ENCODE measurements around the gene ASIC4.

ASIC4 gene

DNA sequence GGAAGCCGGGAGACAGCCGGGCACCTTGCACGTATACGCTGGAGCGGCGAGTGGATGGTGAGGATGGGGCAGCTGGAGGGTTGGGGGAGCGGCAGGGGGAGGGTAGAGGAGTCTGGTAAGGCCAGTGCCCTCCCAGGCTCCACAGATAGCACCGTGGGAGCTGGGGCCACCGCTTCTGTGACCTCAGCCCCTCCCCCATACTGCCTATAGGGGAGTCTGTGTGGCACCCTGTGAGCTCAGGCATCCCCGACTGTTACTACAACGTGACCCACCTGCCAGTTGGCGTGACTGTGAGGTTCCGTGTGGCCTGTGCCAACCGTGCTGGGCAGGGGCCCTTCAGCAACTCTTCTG lies 25.5 kb upstream of the ASIC4 start:
- TF ChIP-seq, protein P1, sequence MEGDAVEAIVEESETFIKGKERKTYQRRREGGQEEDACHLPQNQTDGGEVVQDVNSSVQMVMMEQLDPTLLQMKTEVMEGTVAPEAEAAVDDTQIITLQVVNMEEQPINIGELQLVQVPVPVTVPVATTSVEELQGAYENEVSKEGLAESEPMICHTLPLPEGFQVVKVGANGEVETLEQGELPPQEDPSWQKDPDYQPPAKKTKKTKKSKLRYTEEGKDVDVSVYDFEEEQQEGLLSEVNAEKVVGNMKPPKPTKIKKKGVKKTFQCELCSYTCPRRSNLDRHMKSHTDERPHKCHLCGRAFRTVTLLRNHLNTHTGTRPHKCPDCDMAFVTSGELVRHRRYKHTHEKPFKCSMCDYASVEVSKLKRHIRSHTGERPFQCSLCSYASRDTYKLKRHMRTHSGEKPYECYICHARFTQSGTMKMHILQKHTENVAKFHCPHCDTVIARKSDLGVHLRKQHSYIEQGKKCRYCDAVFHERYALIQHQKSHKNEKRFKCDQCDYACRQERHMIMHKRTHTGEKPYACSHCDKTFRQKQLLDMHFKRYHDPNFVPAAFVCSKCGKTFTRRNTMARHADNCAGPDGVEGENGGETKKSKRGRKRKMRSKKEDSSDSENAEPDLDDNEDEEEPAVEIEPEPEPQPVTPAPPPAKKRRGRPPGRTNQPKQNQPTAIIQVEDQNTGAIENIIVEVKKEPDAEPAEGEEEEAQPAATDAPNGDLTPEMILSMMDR (conservative IDR thresholded peaks at IDR 0.05; ENCODE audit: low read depth, low read length), result no peak
- no peak overlapping the region for H3K4me3 ChIP-seq (ENCODE audit: low read length)
- DNase-seq (ENCODE audit: low read depth), result no peak

DNA sequence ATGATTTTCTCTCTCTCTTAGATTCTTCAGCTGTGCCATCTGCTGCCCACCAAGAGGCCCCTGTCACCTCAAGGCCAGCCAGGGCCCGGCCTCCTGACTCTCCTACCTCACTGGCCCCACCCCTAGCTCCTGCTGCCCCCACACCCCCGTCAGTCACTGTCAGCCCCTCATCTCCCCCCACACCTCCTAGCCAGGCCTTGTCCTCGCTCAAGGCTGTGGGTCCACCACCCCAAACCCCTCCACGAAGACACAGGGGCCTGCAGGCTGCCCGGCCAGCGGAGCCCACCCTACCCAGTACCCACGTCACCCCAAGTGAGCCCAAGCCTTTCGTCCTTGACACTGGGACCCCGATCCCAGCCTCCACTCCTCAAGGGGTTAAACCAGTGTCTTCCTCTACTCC lies 25.0 kb upstream of the ASIC4 start:
- H3K4me3 ChIP-seq (ENCODE audit: low read length), result no peak overlapping the region
- no peak for DNase-seq (ENCODE audit: low read depth)
- TF ChIP-seq, protein P1 (conservative IDR thresholded peaks at IDR 0.05; ENCODE audit: low read depth, low read length), result no peak

DNA sequence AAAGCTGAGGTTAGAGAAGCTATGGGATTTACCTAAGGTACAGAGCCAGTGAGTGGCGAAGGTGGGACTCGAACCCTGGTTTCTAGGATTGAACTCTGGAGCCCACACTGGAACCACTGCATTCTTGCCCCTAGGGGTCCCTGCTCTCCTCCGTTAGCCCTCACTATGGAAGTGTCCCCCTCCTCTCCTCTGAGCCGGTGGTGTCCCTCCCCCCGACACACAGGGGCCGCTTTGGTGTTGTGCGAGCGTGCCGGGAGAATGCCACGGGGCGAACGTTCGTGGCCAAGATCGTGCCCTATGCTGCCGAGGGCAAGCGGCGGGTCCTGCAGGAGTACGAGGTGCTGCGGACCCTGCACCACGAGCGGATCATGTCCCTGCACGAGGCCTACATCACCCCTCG lies 24.1 kb upstream of the ASIC4 start:
- DNase-seq (ENCODE audit: low read depth), result no peak
- TF ChIP-seq, protein P1 (conservative IDR thresholded peaks at IDR 0.05; ENCODE audit: low read depth, low read length), result no peak
- H3K4me3 ChIP-seq (ENCODE audit: low read length), result no peak overlapping the region

DNA sequence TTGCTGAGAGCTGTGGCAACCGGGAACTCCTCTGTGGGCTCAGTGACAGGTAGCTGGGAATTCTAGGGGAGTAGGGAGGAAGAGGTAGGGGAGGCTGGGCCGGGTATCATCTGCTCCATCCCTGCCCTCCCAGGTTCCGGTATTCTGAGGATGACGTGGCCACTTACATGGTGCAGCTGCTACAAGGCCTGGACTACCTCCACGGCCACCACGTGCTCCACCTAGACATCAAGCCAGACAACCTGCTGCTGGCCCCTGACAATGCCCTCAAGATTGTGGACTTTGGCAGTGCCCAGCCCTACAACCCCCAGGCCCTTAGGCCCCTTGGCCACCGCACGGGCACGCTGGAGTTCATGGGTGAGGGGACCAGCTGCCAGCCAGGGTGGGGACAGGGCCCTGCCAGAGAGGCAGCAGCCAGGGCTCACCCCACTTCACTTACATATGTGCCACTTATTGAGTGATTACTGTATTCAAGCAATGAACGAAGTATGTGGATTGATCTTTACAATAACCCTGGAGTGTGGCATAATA lies 23.6 kb upstream of the ASIC4 start:
- TF ChIP-seq, protein P1 (conservative IDR thresholded peaks at IDR 0.05; ENCODE audit: low read depth, low read length), result no peak
- H3K4me3 ChIP-seq (ENCODE audit: low read length), result no peak overlapping the region
- DNase-seq (ENCODE audit: low read depth), result no peak

DNA sequence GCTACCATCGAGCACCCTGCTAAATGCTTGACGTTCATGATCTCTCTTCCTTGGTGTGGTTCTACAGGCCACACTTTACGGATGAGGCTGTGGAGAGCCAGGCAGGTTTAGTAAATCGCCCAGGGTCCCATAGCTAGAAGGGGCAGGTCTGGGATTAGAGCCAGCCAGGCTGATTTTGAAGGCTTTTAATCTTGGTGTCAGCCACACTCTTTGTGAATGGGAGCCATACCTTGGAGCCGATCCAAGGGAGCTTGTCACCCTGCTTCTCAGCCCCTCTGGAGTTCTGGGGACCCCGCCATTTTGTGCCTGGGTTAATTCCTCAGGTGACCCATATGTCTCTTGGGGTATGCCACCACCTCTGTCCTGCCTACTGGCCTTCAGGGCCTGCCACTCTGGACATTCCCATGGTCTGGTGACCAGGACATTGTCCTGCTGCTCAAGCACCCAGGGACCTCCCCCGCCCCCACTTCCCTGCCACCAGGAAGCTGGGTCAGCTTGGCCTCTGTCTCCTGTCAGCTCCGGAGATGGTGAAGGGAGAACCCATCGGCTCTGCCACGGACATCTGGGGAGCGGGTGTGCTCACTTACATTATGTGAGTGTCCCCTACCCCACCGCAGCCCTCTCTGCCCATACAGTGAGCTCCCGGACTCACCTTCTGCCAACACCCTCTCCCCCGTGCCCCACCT lies 22.9 kb upstream of the ASIC4 start:
- no peak overlapping the region for H3K4me3 ChIP-seq (ENCODE audit: low read length)
- TF ChIP-seq, protein P1 (conservative IDR thresholded peaks at IDR 0.05; ENCODE audit: low read depth, low read length), result no peak
- no peak for DNase-seq (ENCODE audit: low read depth)

DNA sequence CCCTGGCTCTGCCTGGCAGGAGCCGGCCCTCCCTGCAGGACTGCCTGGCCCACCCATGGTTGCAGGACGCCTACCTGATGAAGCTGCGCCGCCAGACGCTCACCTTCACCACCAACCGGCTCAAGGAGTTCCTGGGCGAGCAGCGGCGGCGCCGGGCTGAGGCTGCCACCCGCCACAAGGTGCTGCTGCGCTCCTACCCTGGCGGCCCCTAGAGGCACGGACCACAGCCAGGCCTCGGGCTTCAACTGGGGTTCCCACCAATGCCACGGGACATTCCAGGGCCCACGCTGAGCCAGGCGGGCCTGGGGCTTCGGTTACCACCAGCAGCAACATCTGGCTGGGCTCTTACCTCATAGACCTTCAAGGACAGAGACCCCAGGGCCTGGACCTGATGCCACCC lies 21.7 kb upstream of the ASIC4 start:
- TF ChIP-seq, protein P1 (conservative IDR thresholded peaks at IDR 0.05; ENCODE audit: low read depth, low read length), result no peak
- no peak overlapping the region for H3K4me3 ChIP-seq (ENCODE audit: low read length)
- no peak for DNase-seq (ENCODE audit: low read depth)

DNA sequence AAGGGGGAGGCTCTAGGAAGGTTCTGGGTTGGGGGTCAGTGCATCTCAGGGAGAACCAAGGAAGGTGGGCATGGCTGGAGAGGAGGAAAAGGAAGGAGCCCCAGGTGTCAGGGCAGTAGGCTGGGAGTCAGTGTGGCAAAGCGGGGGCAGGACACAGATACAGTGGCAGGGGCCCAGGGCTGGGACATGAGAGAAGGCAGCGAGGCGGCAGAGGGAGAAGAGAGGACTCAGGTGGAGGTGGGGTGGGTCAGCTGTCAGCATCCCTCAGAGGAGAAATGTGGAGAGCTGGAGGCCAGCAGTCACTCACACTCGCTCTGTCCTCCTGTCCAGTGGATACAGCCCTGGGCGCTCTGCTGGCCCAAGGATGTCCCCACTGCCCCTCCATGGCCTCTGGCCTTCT lies 21.2 kb upstream of the ASIC4 start:
- TF ChIP-seq, protein P1 (conservative IDR thresholded peaks at IDR 0.05; ENCODE audit: low read depth, low read length), result no peak
- no peak overlapping the region for H3K4me3 ChIP-seq (ENCODE audit: low read length)
- no peak for DNase-seq (ENCODE audit: low read depth)
